Epithelial cell of prostate (primary cell): ENCODE results near the gene LSM11.

Source experiments
- DNase-seq: peaks from one replicate; pipeline ENCODE4 v3.0.0-alpha.2; 2011; ENCODE audit warnings: low read depth, low spot score
- H3K27ac ChIP-seq: fragments of 450-650 bp; 2 replicates; pipeline ENCODE4 v1.5.1; 2017; ENCODE audit warnings: mild to moderate bottlenecking

Gene LSM11

GRCh38 chr5:157732130-157732514 lies 11.4 kb upstream of the LSM11 start:
- no peak overlapping the region for H3K27ac ChIP-seq
- no peak for DNase-seq

DNA sequence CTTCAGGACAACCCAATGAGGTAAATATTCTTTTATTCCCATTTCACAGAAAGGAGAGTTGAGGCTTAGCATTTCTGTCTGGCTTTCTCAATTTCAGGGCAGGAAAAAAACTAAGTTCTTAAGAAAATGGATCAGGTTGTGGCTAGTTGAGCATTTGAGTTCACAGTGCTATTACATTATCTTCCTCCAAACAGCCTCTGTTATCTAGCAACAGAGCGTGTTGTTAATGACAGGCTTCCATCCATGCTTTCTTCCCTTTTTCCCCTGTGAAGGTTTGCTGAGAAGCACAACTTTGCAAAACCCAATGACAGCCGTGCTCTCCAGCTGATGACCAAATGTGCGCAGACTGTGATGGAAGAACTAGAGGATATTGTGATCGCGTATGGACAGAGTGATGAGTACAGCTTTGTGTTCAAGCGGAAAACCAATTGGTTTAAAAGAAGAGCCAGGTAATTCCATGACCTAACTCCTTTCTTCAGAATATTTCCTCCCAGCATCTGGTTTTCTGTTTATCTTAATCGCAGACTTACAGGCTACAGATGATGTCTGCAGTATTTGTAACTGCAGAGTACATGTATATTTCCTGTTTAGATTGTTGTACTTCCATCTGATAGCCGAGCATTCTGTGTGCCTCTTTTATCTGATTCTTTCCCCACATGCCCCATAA lies 10.8 kb upstream of the LSM11 start:
- DNase-seq = no peak
- H3K27ac ChIP-seq = no peak overlapping the region

DNA sequence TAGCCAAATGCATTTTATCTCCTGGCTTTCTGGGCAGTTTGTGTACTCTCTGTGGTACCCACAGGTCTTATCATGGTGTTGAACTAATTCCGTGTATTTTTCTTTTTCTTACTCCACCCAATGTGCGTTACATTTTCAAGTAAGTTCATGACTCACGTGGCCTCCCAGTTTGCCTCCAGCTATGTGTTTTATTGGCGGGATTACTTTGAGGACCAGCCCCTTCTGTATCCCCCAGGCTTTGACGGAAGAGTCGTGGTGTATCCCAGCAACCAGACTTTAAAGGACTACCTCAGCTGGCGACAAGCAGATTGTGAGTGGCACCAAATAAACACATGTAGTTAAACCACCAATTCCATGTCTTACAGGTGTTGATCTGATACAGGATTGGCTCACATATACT lies 9.1 kb upstream of the LSM11 start:
- H3K27ac ChIP-seq = no peak overlapping the region
- no peak for DNase-seq

DNA sequence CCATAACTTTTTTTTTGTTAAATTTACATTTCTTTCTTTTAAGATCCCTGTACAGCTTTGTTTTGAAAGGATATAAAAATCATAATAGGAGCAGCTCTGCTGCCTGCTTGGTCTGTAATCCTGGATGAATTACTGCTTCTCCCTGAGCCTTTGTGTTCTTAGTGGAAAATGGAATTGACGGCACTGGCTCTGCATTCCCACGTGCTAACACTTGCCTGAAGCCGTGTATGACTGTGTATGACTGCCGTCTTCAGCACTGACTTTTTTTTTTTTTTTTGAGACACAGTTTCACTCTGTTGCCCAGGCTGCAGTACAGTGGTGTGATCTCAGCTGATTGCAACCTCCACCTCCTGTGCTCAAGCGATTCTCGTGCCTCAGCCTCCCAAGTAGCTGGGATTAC lies 7.5 kb upstream of the LSM11 start:
- DNase-seq = no peak
- no peak overlapping the region for H3K27ac ChIP-seq

GRCh38 chr5:157739388-157740228 lies 3.9 kb upstream of the LSM11 start:
- no peak for DNase-seq
- H3K27ac ChIP-seq = no peak overlapping the region

DNA sequence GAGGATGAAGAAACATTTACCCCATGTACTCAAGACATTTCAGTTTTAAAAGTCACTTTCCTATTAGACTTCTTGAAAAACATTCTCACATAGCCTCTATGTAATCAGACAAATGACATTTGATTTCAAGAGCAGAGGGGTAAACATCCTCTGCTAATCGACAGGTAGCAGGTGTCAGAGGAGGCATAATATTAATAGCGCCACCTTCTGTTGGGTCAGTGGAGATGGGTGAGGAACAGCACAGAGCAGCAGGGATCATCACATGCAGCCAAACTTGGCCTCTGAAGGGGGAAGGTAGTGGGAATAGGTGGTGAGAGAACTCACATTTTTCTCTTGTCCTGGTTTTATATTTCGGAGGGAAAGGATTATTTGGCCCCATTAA lies 3.3 kb upstream of the LSM11 start:
- no peak for DNase-seq
- no peak overlapping the region for H3K27ac ChIP-seq

- no peak overlapping the region for H3K27ac ChIP-seq
- DNase-seq = no peak
Observed at GRCh38 chr5:157741131-157741530, 2.4 kb upstream of the LSM11 start.

DNA sequence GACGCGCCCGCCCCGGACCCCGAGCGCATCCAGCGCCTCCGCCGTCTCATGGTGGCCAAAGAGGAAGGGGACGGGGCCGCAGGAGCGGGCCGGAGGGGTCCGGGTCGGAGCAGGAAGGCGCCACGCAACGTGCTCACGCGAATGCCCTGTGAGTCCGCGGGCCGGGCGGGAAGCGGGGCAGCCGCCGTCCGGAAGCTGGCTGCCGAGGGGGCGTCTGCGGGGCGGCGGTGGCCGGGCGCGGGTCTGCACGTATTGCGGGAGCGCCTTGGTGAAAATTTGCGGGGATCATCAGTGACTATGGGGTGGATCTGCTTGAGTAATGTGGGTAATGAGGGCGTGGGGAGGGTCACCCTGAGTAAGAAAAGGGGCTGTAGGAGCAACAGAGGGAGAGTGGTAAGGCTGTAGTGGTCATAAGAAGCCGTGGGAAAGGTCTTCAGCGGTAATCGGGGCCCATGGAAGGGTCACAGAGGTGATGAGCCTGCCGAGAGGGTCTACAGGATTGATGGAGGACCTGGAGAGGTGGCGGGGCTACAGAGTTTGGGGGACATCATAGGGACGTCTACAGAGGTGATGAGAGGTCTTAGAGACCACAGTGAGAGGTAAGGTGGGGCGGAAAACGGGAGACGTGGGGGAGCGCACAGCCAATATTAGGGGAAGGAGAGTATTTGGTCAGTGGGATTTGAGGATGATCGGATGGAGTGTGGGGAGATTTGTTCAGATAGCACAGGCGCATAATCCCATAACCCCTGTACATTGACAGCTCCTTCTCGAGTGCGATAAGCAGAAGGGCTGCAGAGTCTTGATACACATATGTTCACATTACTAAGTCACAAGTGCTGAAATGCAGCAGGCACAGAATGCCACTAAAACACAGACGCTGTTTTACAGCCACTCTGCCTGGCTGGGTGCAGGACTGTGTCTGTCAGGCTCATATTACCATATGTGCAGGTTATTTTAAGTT lies 819 bp downstream of the LSM11 start:
- no peak overlapping the region for H3K27ac ChIP-seq
- no peak for DNase-seq

DNA sequence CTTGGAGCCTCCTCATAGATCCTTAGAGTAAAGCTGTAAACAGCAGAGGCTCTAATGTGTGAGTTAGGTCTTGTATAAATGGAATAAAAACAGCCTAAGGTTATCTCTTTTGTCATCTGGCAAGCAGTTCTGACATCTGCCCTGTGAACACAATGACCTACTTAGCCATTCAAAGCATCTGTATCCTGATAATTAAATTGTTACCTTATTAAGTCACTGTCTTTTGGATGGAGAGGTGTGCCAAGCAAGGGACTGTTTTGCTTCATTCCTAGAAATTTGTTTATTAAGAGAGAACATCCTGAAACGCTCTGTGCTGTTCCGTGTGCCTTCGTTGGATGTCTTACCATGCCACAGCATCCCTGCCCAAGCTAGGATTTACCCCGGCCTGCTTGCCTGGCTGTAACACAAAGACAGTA lies 1.5 kb downstream of the LSM11 start:
- DNase-seq = no peak
- no peak overlapping the region for H3K27ac ChIP-seq

- H3K27ac ChIP-seq = no peak overlapping the region
- DNase-seq = no peak
Observed at GRCh38 chr5:157747173-157747740, 3.7 kb downstream of the LSM11 start.

GRCh38 chr5:157747766-157748700 lies 4.5 kb downstream of the LSM11 start:
- H3K27ac ChIP-seq = no peak overlapping the region
- no peak for DNase-seq

DNA sequence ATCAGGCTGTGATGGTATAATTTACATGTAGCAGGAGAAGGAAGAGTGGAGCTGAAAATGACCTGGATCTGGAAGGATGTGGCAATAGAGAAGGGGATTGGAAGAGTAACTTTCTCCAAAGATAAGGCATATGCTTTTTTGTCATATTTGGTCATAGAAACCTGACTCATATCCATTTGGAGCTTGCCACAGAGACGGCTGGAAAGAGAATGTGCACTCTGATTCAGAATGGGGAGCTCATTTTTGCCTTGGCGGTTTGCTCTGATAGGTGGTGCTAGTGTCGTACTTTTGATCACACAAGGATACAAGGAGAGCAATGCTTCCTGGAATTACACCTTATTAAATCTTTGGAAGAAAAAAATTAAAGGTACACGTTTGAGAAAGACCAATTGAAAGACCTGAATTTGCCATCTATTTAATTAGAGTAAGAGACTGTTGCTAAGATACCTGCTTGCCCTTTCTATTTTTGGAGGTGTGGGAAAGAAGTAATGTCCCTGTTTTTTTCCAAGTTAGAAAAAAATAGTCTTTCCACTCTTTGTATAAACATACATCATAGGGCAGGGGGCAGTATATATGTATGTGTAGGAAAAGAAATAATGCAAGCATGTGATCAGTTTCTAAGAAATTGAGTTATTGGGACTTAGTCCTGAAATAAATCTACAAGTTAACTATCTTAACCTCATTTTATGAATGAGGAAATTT lies 5.4 kb downstream of the LSM11 start:
- no peak for DNase-seq
- no peak overlapping the region for H3K27ac ChIP-seq

DNA sequence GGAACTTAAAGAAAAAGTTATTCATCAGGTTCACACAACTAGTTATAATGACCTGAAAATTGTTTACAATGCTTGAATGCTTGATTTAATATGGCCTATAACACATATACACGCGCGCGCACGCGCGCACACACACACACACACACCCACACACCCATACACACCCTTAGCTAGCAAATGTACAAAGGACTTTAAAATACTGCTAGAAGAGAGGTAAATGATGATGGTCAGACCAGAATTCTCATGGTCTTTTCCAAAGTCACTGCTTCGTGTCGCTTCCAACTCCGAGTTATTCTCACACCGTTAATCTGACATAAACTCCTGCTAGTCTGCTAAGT lies 5.9 kb downstream of the LSM11 start:
- no peak overlapping the region for H3K27ac ChIP-seq
- DNase-seq = no peak

DNA sequence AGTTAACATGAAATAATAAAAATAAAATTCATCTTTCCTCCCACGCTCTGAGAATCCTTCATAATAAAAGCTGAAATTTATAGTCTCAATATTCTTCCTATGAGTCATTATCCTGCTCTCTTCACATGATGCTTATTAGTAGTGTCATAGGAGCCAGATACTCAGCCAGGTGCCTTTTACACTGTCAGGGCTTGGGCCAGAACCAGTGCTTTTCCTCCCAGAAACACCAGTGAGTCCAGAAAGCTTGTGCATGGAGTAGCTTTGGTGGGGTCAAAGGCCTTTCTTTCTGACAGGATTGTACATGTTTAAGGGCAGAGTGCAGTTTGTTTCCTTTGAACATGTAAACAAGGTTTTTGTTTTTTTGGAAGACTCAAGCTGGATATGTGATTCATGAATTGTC lies 6.8 kb downstream of the LSM11 start:
- no peak for DNase-seq
- no peak overlapping the region for H3K27ac ChIP-seq

DNA sequence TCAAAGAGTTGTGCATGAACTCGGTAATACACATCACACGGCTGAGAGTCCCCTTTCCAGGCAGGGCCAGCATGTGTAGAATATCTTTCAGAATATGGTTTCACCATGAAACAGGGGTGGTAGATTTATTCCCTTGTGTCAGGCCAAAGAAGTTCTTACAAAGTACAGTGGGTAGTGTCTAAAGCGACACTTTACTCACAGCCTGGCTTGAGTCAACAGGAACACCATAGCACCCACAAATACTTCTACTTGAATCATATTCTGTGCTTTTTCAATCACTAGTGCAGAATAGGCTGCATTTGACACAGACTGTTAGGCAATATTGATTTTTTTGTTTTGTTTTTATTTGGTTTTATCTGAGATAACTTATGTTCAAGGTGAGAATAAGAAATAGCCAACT lies 12.6 kb downstream of the LSM11 start:
- H3K27ac ChIP-seq = no peak overlapping the region
- DNase-seq = no peak

DNA sequence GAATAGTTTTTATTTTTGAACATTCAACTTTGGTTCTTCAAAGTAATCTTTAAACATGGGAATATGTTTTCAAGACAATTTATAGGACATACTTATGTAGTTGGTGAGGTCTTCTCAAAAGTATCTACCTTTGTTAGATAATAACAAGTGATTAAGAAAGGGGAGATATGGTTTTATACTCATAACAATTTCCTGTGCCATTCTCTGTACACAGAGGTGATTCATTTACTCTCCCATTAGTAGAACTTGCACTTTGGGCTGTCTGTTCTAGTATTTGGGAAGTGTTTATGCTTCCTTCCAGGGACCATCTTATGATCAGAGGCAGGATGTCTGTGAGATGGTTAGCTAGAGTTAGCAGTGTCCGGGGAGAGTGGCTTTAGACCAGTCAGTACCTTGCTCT lies 15.2 kb downstream of the LSM11 start:
- no peak overlapping the region for H3K27ac ChIP-seq
- no peak for DNase-seq

- DNase-seq = no peak
- H3K27ac ChIP-seq = no peak overlapping the region
Observed at GRCh38 chr5:157761690-157762621, 18.4 kb downstream of the LSM11 start.

- H3K27ac ChIP-seq = no peak overlapping the region
Observed at GRCh38 chr5:157764531-157764930, 21.0 kb downstream of the LSM11 start.

More at GRCh38 chr5:157764531-157764930, 21.0 kb downstream of the LSM11 start:
- no peak for DNase-seq
